DMS153 (cell line): ENCODE data around the gene ALDH4A1.

Source experiments
- DNase-seq: peaks from one replicate; lab custom pipeline; 2025; lab: John Stamatoyannopoulos, UW

The ALDH4A1 gene

DNA sequence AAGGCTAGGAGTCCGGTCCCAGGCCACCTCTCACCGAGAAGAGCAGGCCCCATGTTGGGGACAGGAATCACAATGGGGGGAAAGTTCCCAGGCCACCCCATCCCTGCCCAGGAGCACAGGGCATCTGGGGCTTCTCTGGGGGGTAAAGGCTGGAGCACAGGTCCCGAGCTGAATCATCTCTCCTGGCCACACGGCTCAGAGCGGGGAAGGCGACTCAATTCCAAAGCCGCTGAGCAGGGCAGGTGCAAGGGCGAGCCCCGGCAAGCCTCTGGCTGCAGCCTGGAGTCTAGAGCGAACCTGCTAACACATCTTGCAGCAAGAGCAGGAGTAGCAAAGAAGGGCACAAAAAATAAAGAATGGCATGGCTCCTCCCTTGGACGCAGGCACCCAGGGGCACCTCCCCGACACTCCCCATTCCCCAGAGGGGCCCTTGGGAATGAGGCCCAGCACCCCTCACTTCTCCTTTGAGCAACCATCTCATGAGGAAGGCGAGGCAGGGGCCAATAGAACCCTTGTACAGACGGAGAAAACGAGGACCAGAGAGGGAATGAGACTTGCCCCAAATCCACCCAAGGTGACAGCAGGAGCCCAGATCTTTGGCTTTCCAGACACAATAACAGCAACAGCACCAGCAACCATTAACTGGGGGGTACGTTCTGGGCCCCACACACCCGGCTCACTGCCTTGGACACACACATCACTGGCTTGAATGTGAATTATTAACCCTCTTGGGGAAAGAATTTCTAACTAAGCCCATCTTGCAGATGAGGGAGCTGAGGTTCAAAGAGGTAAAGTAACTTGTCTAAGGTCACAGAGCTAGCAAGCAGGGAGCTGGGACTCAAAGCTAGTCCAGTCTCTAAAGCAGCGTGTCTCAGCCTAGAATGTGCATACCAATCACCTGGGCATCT, 20.7 kb upstream of the ALDH4A1 start:
- DNase-seq: no peak

- peak; percentile 69 for DNase-seq
These were observed 20.0 kb upstream of the ALDH4A1 start for GRCh38 chr1:18922319-18922726.

- no peak for DNase-seq
These were observed 19.3 kb upstream of the ALDH4A1 start for GRCh38 chr1:18921516-18922251.

- DNase-seq: no peak
These were observed 18.6 kb upstream of the ALDH4A1 start for GRCh38 chr1:18920931-18921330.

DNA sequence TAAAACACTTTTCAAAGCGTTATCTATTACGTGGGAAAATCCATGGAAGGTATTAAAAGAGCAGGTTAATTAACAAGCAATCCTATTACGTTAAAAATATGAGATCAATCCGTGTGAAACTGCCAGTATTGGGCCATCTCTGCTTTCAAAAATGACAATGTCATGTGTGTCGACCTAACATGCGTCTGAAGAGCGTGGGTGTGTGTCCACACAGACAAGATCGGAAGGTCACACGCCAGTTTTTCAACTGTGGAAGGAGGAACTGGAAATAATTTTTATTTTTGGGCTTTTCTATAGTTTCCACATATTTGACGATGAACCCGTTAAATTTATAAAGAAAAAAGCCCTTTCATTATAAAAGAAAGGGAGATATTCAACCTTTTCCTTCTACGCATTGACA, 17.6 kb upstream of the ALDH4A1 start:
- DNase-seq: no peak

DNA sequence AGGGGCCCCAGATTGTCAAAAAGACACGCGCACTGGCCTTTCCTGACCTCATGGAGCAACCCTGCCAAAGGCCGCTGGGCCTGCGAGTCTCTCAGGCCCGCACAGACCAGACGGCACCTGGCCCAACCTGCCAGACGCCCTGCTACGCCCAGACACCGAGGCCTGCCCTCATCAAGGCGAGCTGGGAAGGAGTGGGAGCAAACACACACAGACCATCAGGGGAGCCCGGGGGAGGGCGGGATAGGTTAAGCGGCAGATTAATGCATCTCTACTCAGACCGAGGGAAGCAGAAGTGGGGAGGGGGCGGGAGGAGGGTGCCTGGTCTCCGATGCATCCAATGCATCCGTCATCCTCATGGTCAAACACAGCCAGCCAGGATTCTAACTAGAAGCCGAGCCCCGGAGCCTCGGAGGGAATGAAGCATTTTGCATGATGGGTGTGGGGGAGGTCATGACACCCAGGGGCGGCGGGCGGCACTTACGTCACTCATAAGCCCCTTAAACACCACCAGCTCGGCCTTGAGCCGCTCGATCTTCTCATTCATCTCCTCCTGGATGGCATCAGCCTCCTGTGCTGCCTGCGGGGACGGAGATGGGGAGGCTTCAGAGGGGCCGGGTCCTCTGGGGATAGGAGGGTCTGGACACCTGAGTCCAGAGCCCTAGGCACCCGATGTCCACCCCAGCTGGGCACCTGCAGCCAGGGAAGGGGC, 17.0 kb upstream of the ALDH4A1 start:
- DNase-seq: no peak

DNA sequence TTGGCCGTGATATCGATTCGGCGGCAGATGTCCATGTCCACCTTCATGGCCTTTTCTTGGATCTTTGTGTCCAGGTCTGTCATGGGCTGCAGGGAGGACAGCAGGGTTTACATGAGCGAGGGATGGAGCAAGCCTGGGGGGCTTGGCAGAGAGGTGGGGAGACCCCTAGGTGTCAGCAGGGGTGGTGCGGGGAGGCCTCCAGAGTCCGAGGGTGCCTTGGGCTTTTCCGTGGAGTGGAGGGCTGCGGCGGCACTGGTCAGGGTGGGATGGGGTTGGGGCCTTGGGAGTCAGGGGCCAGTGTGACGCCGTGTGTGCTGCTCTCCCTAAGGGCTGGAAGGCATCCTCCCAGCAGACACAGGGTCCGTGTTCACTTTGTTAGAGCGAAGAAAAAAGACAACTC, 16.1 kb upstream of the ALDH4A1 start:
- DNase-seq: no peak

DNA sequence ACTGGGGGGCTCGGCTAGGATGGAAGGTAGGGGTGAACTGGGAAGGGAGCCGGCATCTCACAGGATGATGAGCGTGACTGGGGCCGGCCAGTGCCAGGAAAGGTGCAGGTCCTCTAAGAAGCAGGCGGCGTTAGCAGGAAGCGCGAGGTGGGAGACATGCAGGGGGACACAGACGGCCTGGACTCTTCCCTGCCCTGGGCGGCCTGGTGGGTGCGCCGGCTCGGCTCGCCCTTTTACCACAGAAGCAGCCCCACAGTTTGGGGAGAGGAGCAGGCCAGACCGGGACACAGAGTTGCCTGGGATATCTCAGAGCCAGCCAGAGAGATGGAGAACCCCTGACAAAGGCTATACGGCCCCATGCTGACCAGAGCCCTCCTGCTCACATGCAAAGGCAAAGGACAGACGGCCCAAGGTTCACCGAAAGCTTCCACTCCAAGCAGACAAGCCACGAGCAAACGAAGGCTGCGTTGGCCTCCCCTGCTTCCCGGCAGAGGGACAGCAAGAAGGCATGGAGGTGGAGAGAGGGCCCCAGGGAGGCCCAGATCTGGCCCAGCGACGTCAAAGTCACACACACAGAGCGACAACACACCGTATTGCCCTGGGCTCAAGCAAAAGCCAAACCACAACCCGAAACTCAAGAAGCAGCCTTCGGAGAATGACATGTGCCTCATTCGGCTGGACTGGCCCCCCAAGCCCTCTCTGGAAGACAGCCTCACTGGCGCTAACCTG, 14.9 kb upstream of the ALDH4A1 start:
- no peak for DNase-seq

GRCh38 chr1:18915341-18915740, 13.0 kb upstream of the ALDH4A1 start:
- no peak for DNase-seq

- peak; percentile 18 for DNase-seq
These were observed 10.9 kb upstream of the ALDH4A1 start for GRCh38 chr1:18913065-18913835.

DNA sequence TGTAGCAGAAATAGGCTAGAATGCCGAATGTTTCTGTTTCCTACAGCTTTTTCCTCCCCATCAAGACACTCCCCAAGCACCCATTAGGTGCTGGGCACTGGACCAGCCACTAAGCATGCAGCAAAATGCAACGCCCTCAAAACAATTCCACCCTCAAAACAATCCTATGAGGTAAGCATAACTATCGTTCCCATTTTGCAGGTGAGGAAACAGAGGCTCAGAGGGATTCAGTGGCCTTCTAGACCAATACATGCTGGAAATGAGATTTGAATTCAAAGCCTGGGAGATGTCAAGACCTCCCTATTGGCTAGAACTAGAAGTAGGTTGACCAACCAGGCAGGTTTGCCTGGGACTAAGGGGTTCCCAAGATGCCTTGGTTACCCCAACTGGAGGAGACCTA, 10.2 kb upstream of the ALDH4A1 start:
- no peak for DNase-seq

DNA sequence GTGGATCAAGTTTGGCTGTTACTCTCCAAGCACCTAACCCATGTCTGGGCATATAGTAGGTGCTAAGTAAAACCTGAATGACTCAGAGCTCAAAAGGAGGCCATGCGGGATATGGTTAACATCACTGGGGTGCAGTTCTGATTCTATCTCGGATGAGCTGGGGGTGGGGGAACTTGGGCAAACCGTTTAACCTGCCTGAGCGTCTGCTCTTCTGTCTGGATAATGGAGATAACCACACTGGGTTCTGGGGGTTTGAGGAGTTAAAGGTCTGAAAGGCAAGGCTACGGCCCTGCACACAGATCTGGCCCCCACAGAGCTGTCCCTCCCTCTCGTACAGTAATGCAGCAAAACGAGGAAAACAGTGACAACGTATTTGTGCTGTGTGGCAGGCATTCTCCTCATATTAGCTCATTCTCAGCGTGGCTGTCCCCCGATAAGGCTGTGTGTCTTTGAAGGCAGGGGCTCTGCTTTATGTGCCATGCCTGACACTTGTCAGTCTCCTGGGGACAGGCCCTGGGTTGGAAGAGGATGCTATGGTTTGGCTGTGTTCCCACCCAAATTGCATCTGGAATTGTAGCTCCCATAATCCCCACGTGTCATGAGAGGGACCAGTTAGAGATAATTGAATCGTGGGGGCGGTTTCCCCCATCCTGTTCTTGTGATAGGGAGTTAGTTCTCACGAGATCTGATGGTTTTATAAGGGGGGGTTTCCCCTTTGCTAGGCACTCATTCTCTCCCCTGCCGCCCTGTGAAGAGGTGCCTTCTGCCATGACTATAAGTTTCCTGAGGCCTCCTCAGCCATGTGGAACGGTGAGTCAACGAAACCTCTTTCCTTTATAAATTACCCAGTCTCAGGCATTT, 6.8 kb upstream of the ALDH4A1 start:
- no peak for DNase-seq

GRCh38 chr1:18907917-18908845, 5.8 kb upstream of the ALDH4A1 start:
- no peak for DNase-seq

DNA sequence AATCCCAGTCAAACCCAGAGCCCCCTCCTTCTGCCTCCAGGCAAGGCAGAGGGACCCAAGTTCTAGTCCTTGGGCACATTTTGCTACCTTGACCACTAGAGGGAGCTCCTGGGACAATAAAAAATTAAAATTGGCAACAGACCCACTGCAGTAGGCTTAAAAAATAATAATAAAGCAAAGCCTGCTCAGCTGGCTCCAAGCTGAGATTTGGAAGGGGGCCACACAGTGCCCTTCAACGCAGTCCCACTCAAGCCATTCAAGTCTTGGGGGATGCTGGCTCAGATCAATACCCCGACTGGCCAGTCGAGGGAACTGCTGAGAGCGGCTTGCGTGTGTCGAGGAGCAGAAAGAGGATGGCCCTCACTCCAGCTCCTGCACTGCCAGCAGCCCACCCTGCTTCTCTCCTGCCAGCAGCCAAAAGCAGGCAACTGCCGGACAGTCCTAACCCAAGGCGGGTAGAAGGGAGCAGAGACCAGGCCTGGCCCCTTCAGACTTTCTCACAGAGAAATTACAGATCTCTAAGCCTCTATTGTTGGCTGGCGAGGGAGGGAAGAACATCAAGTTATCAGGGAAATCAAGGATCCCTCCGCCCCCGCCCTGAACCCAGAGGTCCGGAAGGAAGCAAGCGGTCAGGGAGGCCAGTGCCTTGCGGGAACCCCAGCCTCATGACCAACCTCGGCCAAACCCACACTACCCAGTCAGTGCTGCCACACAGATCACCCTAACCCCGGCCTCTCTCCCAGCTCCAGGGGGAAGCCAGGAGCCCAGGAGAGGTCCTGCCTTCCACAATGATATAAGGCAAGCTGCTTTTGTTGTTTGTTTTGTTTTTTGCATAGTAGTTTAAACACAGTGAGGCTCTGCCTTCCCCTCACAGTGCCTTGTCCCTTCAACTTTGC, 4.9 kb upstream of the ALDH4A1 start:
- peak; percentile 6 for DNase-seq

DNA sequence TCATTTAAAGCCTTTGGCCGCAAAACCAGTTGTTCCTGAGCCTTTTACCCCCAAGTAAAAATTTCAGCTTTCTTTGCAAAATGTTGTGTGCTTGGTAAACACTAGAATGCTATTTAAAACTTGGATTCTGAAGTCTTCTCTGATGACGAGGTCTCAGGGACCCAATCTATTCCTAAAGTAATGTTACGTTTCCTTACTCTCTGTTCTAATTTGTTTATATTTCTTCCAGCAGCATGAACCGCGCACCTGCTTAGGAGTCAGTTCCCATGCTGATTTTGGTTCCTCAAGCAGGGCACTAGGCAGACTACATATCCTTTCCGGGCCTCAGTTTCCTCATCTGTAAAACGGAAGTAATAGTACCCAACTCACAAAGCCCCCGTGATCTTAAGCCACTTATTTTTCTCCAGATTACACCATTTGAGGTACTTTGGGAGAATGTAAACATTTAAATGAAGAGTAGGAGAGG, 969 bp upstream of the ALDH4A1 start:
- DNase-seq: no peak

DNA sequence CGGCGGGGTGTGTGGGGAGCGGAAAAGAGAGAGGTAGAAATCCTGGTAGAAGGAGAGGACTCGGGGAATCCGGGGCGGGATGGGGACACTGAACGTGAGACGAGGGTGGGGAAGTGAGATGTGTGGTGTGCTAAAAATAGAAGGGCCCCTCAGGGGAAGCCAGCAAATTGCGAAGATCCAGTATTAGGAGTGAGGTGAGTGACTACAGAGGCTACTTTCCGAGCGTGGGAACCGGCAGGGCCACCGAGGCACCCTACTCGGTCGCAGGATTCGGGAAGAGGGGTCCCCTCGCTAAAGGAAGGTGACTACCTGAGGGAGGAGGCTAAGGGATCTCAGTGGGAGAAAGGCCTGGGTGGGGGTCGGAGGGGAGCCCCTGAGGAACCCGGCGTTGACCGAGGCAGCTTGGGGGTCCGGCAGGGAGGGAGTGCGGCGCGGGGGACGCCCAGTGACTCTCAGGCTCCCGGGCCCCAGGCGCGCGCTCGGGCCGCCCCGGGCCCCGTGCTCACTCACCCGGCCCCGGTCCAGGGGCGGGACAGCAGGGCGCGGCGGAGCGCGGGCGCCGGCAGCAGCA, 318 bp downstream of the ALDH4A1 start:
- no peak for DNase-seq

- DNase-seq: no peak
These were observed 1.0 kb downstream of the ALDH4A1 start for GRCh38 chr1:18901147-18901951.
